Type B pancreatic cell (in vitro differentiated cells): ENCODE measurements around the gene NCOA1. TPM values are rescaled to one million over a fixed set of nuclear protein-coding genes. Genes with fewer than 3 reads are reported as not detected.

Experiments
- DNase-seq: peaks from one replicate; pipeline ENCODE4 v3.0.0; 2021; ENCODE audit warnings: mixed read lengths; ENCODE audit not compliant: unreplicated experiment; ENCODE audit errors: extremely low spot score
- H3K27ac Mint-ChIP-seq: 2 replicates; pipeline ENCODE4 v1.8.0; 2021; ENCODE audit warnings: mild to moderate bottlenecking, mixed read lengths
- H3K27me3 Mint-ChIP-seq: 2 replicates; pipeline ENCODE4 v1.8.0; 2021; ENCODE audit warnings: mixed read lengths
- H3K36me3 Mint-ChIP-seq: 2 replicates; pipeline ENCODE4 v1.8.0; 2021; ENCODE audit warnings: mixed read lengths
- H3K4me1 Mint-ChIP-seq: one replicate; pipeline ENCODE4 v1.8.0; 2021; ENCODE audit warnings: mixed read lengths; ENCODE audit not compliant: unreplicated experiment
- H3K4me3 Mint-ChIP-seq: 2 replicates; pipeline ENCODE4 v1.8.0; 2021; ENCODE audit warnings: mild to moderate bottlenecking, mixed read lengths
- H3K9me3 Mint-ChIP-seq: 2 replicates; pipeline ENCODE4 v1.8.0; 2021; ENCODE audit warnings: mixed read lengths
- total RNA-seq: library from RNA; stranded (reverse); gene quantifications from 2 replicates; pipeline ENCODE4 v1.2.1, GENCODE V29; 2021; ENCODE audit warnings: low replicate concordance
- TF ChIP-seq, protein P1 (sequence below): fragments of 200-600 bp; sonication (generic); conservative IDR thresholded peaks from 2 replicates; pipeline ENCODE4 v1.5.0; 2021; ENCODE audit warnings: antibody characterized with exemption, mild to moderate bottlenecking

Gene NCOA1
- total RNA-seq, 1 donor from 2014 or later: 23.8 TPM

DNA sequence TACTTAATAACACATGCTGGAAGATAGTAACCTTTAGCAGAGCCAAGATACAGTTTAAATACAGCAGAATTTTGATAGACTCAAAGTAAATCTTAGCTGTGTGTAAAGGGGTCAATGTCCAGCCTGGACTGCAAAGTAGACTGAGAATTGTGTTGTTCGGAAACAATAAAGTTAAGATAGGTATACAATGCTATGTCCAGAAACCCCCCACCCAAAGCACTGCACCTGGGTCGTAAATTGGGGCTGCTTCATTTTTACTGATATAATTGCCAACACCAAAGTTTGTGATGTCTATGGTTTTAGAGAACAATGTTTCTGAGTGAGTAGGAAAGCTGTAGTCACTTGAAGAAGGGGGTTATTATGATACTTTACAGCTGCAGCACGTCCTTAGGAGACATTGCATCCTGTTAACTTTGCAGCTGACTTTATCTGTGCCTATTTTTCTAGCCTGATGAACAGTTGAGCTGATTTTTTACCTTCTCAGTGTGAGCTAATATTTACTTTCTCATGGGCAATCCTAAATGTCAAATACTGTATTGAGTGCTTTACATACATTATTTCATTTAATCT lies 4.3 kb upstream of the NCOA1 start:
- no peak for DNase-seq
- Mint-ChIP-seq H3K9me3 (no peaks in the 10 kb centered on the region), H3K27ac (no peak overlapping the region), H3K4me3 (no peak overlapping the region), H3K4me1 (peaks cover 16% of the 10 kb centered on the region), H3K27me3 (peaks cover 4% of the 10 kb centered on the region), H3K36me3 (no peaks in the 10 kb centered on the region)
- TF ChIP-seq, protein P1, sequence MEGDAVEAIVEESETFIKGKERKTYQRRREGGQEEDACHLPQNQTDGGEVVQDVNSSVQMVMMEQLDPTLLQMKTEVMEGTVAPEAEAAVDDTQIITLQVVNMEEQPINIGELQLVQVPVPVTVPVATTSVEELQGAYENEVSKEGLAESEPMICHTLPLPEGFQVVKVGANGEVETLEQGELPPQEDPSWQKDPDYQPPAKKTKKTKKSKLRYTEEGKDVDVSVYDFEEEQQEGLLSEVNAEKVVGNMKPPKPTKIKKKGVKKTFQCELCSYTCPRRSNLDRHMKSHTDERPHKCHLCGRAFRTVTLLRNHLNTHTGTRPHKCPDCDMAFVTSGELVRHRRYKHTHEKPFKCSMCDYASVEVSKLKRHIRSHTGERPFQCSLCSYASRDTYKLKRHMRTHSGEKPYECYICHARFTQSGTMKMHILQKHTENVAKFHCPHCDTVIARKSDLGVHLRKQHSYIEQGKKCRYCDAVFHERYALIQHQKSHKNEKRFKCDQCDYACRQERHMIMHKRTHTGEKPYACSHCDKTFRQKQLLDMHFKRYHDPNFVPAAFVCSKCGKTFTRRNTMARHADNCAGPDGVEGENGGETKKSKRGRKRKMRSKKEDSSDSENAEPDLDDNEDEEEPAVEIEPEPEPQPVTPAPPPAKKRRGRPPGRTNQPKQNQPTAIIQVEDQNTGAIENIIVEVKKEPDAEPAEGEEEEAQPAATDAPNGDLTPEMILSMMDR: no peak

DNA sequence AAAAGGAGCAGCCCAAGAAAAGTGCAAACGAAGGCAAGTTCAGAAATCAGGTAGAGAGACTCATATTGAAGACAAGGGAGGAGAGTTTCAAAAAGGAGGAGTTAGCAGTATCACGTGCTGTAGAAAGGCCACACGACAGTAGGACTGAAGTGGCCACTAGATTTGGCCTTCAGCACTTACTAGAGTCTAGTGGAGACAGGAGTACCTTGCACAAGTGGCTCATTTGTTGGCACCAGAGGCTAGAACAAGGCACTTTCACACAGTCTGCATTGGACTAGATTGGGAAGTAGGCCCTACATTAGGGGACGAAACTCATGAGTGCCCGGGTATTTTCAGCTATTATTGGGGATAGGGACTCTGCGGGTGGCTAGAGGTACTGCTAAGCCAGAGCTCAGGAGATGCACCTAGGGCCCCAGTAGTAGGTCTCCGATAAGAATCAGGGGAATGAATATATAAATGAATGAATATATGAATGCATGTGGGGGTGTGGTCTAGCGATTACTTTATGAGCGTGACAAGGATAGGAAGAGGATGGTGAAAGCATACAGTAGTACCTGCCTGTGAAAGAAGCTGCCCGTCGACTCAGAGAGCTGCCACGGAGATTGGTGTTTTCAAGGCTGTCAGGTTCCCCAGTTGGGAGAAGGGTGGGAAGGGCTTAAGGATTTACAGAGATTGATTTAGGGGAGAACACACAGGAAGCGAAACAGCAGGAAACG lies 1.4 kb upstream of the NCOA1 start:
- no peaks in the 10 kb centered on the region for H3K36me3 Mint-ChIP-seq

DNA sequence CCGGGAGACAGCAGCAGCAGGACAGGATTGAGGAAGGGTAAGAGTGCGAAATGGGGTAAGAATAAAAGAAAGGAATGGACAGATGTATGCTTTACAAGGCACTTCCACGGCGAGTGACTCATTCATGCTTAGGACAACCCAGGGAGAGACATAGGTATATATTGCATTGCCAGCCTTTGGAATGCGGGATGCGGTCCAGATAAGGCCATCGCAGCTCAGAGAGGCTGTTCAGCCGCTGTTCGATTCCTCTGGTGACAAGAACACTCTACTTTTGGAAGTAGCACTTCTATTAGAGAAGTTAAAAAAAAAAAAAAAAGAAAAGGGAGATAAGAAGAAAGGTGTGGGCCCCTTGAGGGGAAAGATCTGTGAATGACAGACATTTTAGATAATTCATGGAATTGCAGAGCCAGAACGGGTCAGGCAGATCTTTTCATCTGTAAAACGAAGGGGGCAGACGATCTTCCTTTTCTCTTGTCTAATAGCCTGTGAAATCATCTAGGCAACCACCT lies 819 bp upstream of the NCOA1 start:
- no peaks in the 10 kb centered on the region for H3K9me3 Mint-ChIP-seq
- peak overlapping the region; percentile 93 for H3K27ac Mint-ChIP-seq
- H3K27me3 Mint-ChIP-seq: peaks cover 13% of the 10 kb centered on the region
- DNase-seq: no peak
- peak overlapping the region; percentile 86 for H3K4me3 Mint-ChIP-seq
- TF ChIP-seq, protein P1: no peak
- H3K4me1 Mint-ChIP-seq: peaks cover 36% of the 10 kb centered on the region
- H3K36me3 Mint-ChIP-seq: no peaks in the 10 kb centered on the region

More for the DNA sequence above, 1.4 kb upstream of the NCOA1 start:
- peak overlapping the region; percentile 93 for H3K27ac Mint-ChIP-seq
- peaks cover 36% of the 10 kb centered on the region for H3K4me1 Mint-ChIP-seq
- peak overlapping the region; percentile 86 for H3K4me3 Mint-ChIP-seq
- H3K27me3 Mint-ChIP-seq: peaks cover 13% of the 10 kb centered on the region
- DNase-seq: no peak
- TF ChIP-seq, protein P1: no peak
- no peaks in the 10 kb centered on the region for H3K9me3 Mint-ChIP-seq

DNA sequence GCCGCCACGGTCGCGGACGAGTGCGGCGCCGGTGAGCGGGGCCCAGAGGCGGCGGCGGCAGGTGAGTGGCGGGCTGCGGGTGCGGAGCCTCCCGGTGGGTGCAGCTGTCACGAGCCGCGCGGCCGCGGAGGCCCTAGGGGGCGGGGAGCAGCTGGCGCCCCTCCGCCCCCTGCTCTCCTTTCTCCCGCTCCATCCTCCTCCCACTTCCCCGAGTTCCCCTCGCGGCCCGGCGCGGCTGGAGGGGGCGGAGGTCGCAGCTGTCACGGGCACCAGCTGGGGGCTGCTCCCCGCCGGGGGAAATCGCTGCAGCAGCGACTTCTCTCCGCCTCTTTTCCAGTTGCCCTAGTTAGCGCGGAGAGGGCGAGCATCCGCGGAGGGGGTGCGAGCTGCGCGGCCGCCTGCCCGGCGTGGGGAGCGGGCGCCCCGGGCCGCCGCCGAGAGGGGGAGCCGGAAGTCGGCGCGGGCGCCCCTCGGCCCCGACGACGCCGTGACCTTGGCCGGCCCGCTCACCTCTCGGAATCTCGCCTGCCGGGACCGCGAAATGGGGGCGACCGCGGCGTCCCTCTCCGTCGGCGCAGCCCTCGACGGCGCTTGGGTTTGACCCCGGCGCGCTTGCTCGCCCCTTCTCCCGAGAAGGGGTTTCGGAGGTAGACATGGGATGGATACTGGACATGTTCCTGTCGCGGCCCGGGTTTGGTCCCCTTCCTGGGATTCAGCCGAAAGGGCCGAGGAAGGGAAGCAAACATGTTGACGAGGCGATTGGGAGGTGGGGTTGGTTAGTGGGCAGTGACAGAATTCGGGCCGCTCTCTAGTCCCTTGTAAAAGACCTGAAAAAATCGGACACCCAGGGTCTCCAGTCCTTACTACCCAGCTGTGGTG lies 727 bp downstream of the NCOA1 start:
- Mint-ChIP-seq H3K4me3 (peak overlapping the region; percentile 85), H3K27ac (peak overlapping the region; percentile 24), H3K9me3 (no peaks in the 10 kb centered on the region), H3K4me1 (peaks cover 34% of the 10 kb centered on the region), H3K36me3 (no peaks in the 10 kb centered on the region), H3K27me3 (peaks cover 13% of the 10 kb centered on the region)
- TF ChIP-seq, protein P1: no peak
- DNase-seq: peak; percentile 74

DNA sequence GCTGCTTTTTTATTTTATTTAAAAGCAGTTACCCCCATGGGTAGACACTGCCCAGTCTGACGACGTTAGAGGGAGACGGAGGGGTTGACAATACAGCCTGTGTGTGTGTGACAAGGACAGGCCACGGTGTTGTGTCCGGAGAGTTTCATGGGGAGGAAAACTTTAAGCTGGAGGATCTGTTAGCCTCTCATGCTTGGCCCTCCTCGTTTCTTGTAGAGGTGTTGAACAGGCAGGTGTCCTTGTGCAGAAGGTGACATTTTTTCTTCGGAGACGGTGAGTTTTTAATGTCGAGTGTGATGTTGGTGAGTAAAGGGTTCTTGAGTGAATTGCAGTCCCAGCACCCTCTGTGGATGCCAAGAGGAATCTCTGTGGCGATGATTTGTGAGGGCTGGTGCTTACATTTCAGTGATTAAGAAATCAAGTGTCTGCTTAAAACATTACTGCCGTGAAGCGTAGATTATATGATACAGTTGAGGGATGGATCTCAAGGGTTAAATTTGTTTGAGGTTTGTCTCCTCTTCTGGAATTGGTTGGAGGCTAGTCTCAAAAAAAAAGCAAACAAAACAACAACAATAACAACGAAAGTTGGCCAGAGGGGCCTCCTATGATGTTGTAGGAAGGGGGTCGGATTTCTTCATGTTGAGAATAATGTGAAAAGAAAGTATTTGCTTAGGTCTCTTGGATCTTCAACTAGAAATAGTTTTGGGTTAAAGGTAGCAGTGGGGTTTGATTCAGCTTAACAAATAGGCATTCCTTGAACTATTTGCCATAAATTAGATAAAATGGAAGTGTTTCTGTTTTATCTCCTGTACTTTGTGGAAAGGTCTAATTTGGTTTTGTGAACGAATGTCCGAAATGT lies 1.6 kb downstream of the NCOA1 start:
- peak overlapping the region; percentile 85 for H3K4me3 Mint-ChIP-seq
- DNase-seq: no peak
- no peaks in the 10 kb centered on the region for H3K36me3 Mint-ChIP-seq
- no peaks in the 10 kb centered on the region for H3K9me3 Mint-ChIP-seq
- TF ChIP-seq, protein P1: no peak
- H3K4me1 Mint-ChIP-seq: peaks cover 31% of the 10 kb centered on the region
- H3K27ac Mint-ChIP-seq: peak overlapping the region; percentile 24
- peaks cover 13% of the 10 kb centered on the region for H3K27me3 Mint-ChIP-seq
